Naive thymus-derived CD4-positive, alpha-beta T cell (primary cell): ENCODE data around the gene NDUFA8. TPM values are rescaled to one million over a fixed set of nuclear protein-coding genes. Genes with fewer than 3 reads are reported as not detected.

ENCODE experiments used
- microRNA-seq: library from miRNA; unstranded; fragments of <30 nt; microRNA quantifications from one replicate; pipeline ENCODE4 v1.2.0, GENCODE V29; 2022; ENCODE audit warnings: borderline microRNAs expressed
- polyA plus RNA-seq, 2 donors: library from polyadenylated mRNA; unstranded; fragments of 300-500 nt; fragmentation: Illumina TruSeq; gene quantifications; one replicate each; pipeline ENCODE4 v1.2.3, GENCODE V29; 2021
- total RNA-seq, 6 experiments: library from RNA in 5 of 6; stranded (reverse) in 5 of 6; gene quantifications; 1 replicate in 5 of 6; 2 replicates in 1 of 6; pipeline ENCODE4 v1.2.3 and lab custom pipeline; 2021 to 2026

Gene NDUFA8
- total and polyA plus RNA-seq, 7 experiments from 2014 or later: 6.7 to 93.6 (median 18.2) TPM

Small RNA genes lying within 50 kb of the gene (microRNA-seq; reads per million reads assigned to microRNA genes)
- gene MIR4478: not detected

Other genes with a start within 250 kb of the NDUFA8 start
- 1 to 10 TPM; 3.0 to 6.2 (median 4.4) TPM for gene TTLL11, start 66.5 kb downstream of the NDUFA8 start, total RNA-seq
- gene TTLL11, start 66.5 kb downstream of the NDUFA8 start, polyA plus RNA-seq: 1 to 10 TPM; 4.4 to 8.6 TPM
- not detected for gene MORN5, start 129 bp upstream of the NDUFA8 start, total RNA-seq
- not detected for gene MORN5, start 129 bp upstream of the NDUFA8 start, polyA plus RNA-seq
- gene LHX6, start 69.2 kb upstream of the NDUFA8 start, total RNA-seq: not detected
- not detected for gene LHX6, start 69.2 kb upstream of the NDUFA8 start, polyA plus RNA-seq
- gene RBM18, start 105.1 kb upstream of the NDUFA8 start, total RNA-seq: 10 to 100 TPM; 14.2 to 22.9 (median 15.8) TPM
- gene RBM18, start 105.1 kb upstream of the NDUFA8 start, polyA plus RNA-seq: 10 to 100 TPM; 18.2 to 26.3 TPM
- 10 to 100 TPM; 28.1 to 35.8 (median 33.3) TPM for gene MRRF, start 105.1 kb upstream of the NDUFA8 start, total RNA-seq
- 10 to 100 TPM; 18.6 to 24.3 TPM for gene MRRF, start 105.1 kb upstream of the NDUFA8 start, polyA plus RNA-seq
- gene PTGS1, start 211.2 kb upstream of the NDUFA8 start, total RNA-seq: 1 to 10 TPM in 2 of 5 experiments, under 1 TPM in 3; 0.41 to 7.0 (median 0.67) TPM
- gene PTGS1, start 211.2 kb upstream of the NDUFA8 start, polyA plus RNA-seq: under 1 TPM in 1 of 2 donors, not detected in 1; 0.44 TPM